ENCODE data around the gene HERC6.

The HERC6 gene

GRCh38 chr4:88381123-88381522 is 2.5 kb downstream of the HERC6 start:
- POLR2A ChIA-PET: no interaction called here
- H3K4me3 ChIP-seq (ENCODE audit: low read depth, low read length): no peak overlapping the region
- CTCF ChIA-PET: interaction anchor here (1.1 kb wide), 1 partner anchor 134 kb away, joined by 3 read pairs; no protein-coding TSS in a partner anchor
- DNase-seq (ENCODE audit: low read depth, low spot score): no peak
- no peak for TF ChIP-seq CTCF (IDR thresholded peaks at IDR 0.05; ENCODE audit: insufficient read depth, low read length, missing control alignments)

GRCh38 chr4:88382621-88383020 is 4.0 kb downstream of the HERC6 start:
- CTCF ChIA-PET: interaction anchor here (0.9 kb wide), 1 partner anchor 14 kb away, joined by 3 read pairs; no protein-coding TSS in a partner anchor

GRCh38 chr4:88390128-88390527 is 11.5 kb downstream of the HERC6 start:
- ChIA-PET POLR2A (no interaction called here), CTCF (interaction anchor here (0.9 to 1.8 kb wide), 2 partner anchors 12 to 20 kb away, joined by 3 to 5 read pairs; partner anchors contain the start of gene HERC6)
- no peak for DNase-seq (ENCODE audit: low read depth, low spot score)
- TF ChIP-seq CTCF (IDR thresholded peaks at IDR 0.05; ENCODE audit: insufficient read depth, low read length, missing control alignments): no peak
- H3K4me3 ChIP-seq (ENCODE audit: low read depth, low read length): no peak overlapping the region

More at GRCh38 chr4:88382621-88383020, 4.0 kb downstream of the HERC6 start:
- TF ChIP-seq CTCF (IDR thresholded peaks at IDR 0.05; ENCODE audit: insufficient read depth, low read length, missing control alignments): no peak
- POLR2A ChIA-PET: no interaction called here
- H3K4me3 ChIP-seq (ENCODE audit: low read depth, low read length): no peak overlapping the region
- DNase-seq (ENCODE audit: low read depth, low spot score): no peak

- CTCF ChIA-PET: interaction anchor here (1.8 kb wide), 1 partner anchor 13 kb away, joined by 5 read pairs; the partner anchor contains the start of gene HERC6
- POLR2A ChIA-PET: no interaction called here
- no peak for DNase-seq (ENCODE audit: low read depth, low spot score)
- no peak overlapping the region for H3K4me3 ChIP-seq (ENCODE audit: low read depth, low read length)
- no peak for TF ChIP-seq CTCF (IDR thresholded peaks at IDR 0.05; ENCODE audit: insufficient read depth, low read length, missing control alignments)
These were observed 13.1 kb downstream of the HERC6 start for GRCh38 chr4:88391703-88392102.

- no peak for TF ChIP-seq CTCF (IDR thresholded peaks at IDR 0.05; ENCODE audit: insufficient read depth, low read length, missing control alignments)
- POLR2A ChIA-PET: no interaction called here
- CTCF ChIA-PET: no interaction called here
These were observed 18.0 kb downstream of the HERC6 start for GRCh38 chr4:88396681-88397080.

GRCh38 chr4:88398381-88398780 is 19.7 kb downstream of the HERC6 start:
- ChIA-PET POLR2A (no interaction called here), CTCF (no interaction called here)
- TF ChIP-seq CTCF (IDR thresholded peaks at IDR 0.05; ENCODE audit: insufficient read depth, low read length, missing control alignments): no peak

More at GRCh38 chr4:88396681-88397080, 18.0 kb downstream of the HERC6 start:
- H3K4me3 ChIP-seq (ENCODE audit: low read depth, low read length): no peak overlapping the region
- no peak for DNase-seq (ENCODE audit: low read depth, low spot score)

More at GRCh38 chr4:88398381-88398780, 19.7 kb downstream of the HERC6 start:
- no peak overlapping the region for H3K4me3 ChIP-seq (ENCODE audit: low read depth, low read length)
- no peak for DNase-seq (ENCODE audit: low read depth, low spot score)

Data from AG04449 (cell line).